Small intestine (tissue), 7 donors: ENCODE data around the gene LRRC32. TPM values are rescaled to one million over a fixed set of nuclear protein-coding genes. Genes with fewer than 3 reads are reported as not detected.

Source experiments
- DNase-seq, 2 donors: peaks; one replicate each; pipeline versions ENCODE4 v3.0.0 to v3.0.0-alpha.2; 2013
- FAIRE-seq: peaks from 2 replicates; lab custom pipeline; 2012; peaks lifted over from hg19 to GRCh38; lab: Jason Lieb, UNC
- H3K27ac ChIP-seq, 3 donors: one replicate each; pipeline ENCODE4 v1.5.1; 2013; ENCODE audit warnings: low read length in 2 of 3, mild to moderate bottlenecking in 2 of 3, control low read depth in 1 of 3, inconsistent platforms in 1 of 3, low read depth in 1 of 3, moderate library complexity in 1 of 3
- H3K27me3 ChIP-seq, 3 donors: one replicate each; pipeline ENCODE4 v1.6.1; 2013; ENCODE audit warnings: low read length in 3 of 3, inconsistent platforms in 1 of 3; ENCODE audit not compliant: control insufficient read depth in 3 of 3, insufficient read depth in 3 of 3
- H3K36me3 ChIP-seq, 3 donors: one replicate each; pipeline ENCODE4 v1.6.1; 2013; ENCODE audit warnings: low read length in 3 of 3, inconsistent platforms in 1 of 3, low read depth in 1 of 3, mild to moderate bottlenecking in 1 of 3, moderate library complexity in 1 of 3; ENCODE audit not compliant: control insufficient read depth in 3 of 3, insufficient read depth in 2 of 3
- H3K4me1 ChIP-seq, 3 donors: one replicate each; pipeline ENCODE4 v1.6.1; 2013; ENCODE audit warnings: low read length in 2 of 3, inconsistent platforms in 1 of 3, low read depth in 1 of 3, mild to moderate bottlenecking in 1 of 3, moderate library complexity in 1 of 3; ENCODE audit not compliant: control insufficient read depth in 3 of 3, insufficient read depth in 2 of 3
- H3K4me3 ChIP-seq, 3 donors: one replicate each; pipeline ENCODE4 v1.5.1; 2013; ENCODE audit warnings: low read length in 3 of 3, control low read depth in 1 of 3, inconsistent platforms in 1 of 3, low read depth in 1 of 3, mild to moderate bottlenecking in 1 of 3, moderate library complexity in 1 of 3
- H3K9me3 ChIP-seq, 2 donors: one replicate each; pipeline ENCODE4 v1.6.1; 2013; ENCODE audit warnings: low read depth in 1 of 2, low read length in 1 of 2; ENCODE audit not compliant: control insufficient read depth in 2 of 2, insufficient read depth in 1 of 2
- WGBS, 3 donors: extraction: QIAGEN DNeasy Blood & Tissue Kit; methylation state at CpG; one replicate each; pipeline ENCODE4 v1.1.7; 2013; 5-methylcytosine and 5-hydroxymethylcytosine counted together
- polyA plus RNA-seq, 4 donors: library from polyadenylated mRNA; stranded (reverse) in 3 of 4; unstranded in 1 of 4; fragments of 200-250 nt in 3 of 4; fragments of 120-200 nt in 1 of 4; gene quantifications; one replicate each; pipeline versions ENCODE4 v1.2.1 to v1.2.3, GENCODE V29; 2013
- donor health status: healthy with polysubstance abuse.
- donor health status: control.
- donor health status: control.
- donor health status: Bipolar disorder and iron deficiency.
- donor health status: healthy.

Gene LRRC32
- polyA plus RNA-seq, 4 donors: 2.2 to 44.7 (median 7.3) TPM

DNA sequence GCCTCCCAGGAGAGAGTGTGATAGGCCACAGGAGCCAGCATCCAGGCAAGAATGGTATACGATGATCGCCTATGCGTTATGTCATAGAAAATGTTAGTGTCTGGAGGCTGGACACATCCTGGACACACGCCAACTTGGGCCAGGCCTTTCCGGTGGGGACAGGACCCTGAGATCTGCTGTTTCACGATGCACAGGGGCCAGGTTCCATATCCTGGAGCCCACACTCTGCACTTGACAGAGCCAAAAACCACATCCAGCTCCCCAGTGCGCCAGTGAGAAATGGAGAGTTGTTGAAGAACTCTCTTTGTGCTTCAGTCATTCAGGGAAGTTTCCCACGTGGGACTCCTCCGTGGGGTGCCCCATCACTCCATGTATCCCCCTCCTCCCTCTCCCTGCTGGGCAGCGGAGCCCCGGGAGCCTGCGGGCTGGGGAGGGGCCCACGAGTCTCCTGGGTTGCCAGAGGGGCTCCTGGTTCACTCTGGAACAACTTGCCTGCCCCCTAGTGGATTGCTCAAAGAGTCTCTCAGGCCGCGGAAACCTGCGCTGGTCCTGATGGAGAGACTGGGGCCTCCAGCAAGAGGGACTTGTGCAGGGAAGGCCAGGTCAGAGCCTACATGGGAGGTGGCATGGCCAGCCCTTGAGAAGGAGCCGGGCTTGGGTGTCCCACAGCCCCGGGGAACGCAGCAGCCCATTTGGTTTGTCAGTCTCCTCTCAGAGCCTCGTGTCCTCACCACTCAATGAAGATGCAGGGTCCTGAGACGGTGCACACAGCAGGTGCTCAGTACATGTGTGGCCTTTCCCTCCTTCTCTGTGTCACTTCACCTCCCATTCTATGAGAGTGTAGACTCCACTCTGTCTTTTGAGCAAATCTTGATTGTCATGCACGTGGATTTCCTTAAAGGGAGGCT is 10.2 kb upstream of the LRRC32 start:
- Histone ChIP-seq H3K27ac (no peak overlapping the region), H3K36me3 (no peaks in the 10 kb centered on the region), H3K4me1 (peaks cover 0 to 2% (median 0%) of the 10 kb centered on the region in 3 donors), H3K4me3 (no peak overlapping the region), H3K27me3 (no peaks in the 10 kb centered on the region), H3K9me3 (peaks cover 0 to 7% of the 10 kb centered on the region in 2 donors)
- DNase-seq (peak; percentile 62 to 71), FAIRE-seq (no peak)
- WGBS, 3 donors: 33 to 34% (median 34%) methylated on average over 22 of the region's 22 CpGs

DNA sequence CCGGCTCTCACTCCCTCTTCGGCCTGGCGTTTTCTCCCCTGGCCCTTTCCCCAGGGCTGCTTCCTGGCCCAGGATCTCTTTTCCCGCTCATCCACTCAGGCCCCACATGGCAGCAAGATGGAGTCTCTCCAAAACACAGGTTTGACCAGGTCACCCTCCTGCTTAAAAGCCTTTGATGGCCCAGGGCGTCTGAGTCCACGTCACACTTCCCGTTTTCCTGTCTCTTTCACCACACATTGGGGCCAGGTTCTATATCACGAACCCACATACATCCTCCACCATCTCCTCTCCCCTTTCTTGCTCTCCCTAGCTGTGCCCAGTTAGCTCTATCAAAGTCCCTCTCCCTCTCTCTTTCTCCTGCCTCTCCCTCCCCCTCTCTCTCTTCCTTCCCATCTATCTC is 7.8 kb upstream of the LRRC32 start:
- Histone ChIP-seq H3K27ac (no peak overlapping the region), H3K4me1 (peaks cover 0 to 2% (median 0%) of the 10 kb centered on the region in 3 donors), H3K4me3 (no peak overlapping the region), H3K9me3 (no peaks in the 10 kb centered on the region), H3K27me3 (no peaks in the 10 kb centered on the region), H3K36me3 (no peaks in the 10 kb centered on the region)
- 77 to 92% (median 80%) methylated on average over 8 of the region's 8 CpGs for WGBS, 3 donors
- DNase-seq (no peak), FAIRE-seq (no peak)

DNA sequence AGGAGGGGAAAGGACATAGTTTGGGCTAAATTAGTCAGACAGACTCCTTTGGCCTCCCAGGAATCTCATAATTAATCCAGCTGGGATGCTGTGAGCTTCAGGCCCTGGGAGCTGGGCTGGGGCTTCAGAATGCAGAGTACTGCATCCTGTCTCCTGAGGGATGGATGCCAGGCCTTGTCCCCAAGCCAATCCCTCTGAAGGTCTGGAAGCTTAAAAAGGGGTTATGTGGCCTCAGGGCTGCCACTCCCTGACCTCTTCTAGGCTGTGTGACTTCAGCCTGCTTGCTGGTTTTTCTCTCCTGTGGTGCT is 6.9 kb upstream of the LRRC32 start:
- no peak for FAIRE-seq
- no peaks in the 10 kb centered on the region for H3K36me3 ChIP-seq
- no peaks in the 10 kb centered on the region for H3K9me3 ChIP-seq
- H3K4me3 ChIP-seq: no peak overlapping the region
- peak overlapping the region in 1 of 3 donors; percentile 8 for H3K27ac ChIP-seq
- no peak for DNase-seq
- no peaks in the 10 kb centered on the region for H3K27me3 ChIP-seq
- H3K4me1 ChIP-seq: peaks cover 0 to 4% (median 0%) of the 10 kb centered on the region in 3 donors

DNA sequence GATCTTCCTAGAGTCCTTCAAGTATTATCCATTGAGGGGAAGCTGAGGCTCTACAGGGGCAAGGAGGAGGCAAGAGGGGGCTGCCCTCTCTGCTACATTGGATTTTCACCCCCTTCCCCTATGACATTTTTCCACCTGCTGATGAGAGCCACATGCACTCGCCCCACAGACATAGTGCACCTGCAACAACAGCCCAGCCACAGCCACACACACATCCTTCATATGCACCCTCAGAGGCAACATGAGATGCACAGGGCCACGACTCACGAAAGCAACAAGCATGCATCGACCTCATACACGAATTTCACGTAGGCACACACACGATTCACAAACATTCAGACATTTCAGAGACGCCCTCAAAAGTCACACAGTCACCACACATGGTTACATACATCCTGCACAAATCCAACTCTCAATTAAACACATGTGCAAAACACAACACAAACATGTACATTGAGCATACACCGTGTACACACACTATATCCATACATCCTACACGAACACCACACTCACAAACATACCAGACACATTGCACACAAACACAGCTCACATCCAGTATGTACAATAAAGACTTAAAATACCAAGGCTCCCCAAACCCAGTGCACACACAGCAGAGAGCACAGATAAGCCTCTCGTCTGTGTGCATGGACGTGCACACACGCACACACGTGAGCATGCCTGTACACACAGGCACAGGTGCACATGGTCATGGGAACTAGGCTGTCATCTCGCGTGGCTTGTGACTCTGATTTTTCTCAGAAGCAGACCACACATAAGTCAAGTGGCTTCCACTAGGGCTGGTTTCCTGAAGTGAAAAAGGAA is 6.3 kb upstream of the LRRC32 start:
- Histone ChIP-seq H3K27me3 (no peaks in the 10 kb centered on the region), H3K4me1 (peaks cover 0 to 4% (median 0%) of the 10 kb centered on the region in 3 donors), H3K36me3 (no peaks in the 10 kb centered on the region), H3K9me3 (no peaks in the 10 kb centered on the region), H3K4me3 (no peak overlapping the region), H3K27ac (no peak overlapping the region)
- WGBS, 3 donors: 74 to 85% (median 78%) methylated on average over 16 of the region's 16 CpGs
- DNase-seq (no peak), FAIRE-seq (no peak)

DNA sequence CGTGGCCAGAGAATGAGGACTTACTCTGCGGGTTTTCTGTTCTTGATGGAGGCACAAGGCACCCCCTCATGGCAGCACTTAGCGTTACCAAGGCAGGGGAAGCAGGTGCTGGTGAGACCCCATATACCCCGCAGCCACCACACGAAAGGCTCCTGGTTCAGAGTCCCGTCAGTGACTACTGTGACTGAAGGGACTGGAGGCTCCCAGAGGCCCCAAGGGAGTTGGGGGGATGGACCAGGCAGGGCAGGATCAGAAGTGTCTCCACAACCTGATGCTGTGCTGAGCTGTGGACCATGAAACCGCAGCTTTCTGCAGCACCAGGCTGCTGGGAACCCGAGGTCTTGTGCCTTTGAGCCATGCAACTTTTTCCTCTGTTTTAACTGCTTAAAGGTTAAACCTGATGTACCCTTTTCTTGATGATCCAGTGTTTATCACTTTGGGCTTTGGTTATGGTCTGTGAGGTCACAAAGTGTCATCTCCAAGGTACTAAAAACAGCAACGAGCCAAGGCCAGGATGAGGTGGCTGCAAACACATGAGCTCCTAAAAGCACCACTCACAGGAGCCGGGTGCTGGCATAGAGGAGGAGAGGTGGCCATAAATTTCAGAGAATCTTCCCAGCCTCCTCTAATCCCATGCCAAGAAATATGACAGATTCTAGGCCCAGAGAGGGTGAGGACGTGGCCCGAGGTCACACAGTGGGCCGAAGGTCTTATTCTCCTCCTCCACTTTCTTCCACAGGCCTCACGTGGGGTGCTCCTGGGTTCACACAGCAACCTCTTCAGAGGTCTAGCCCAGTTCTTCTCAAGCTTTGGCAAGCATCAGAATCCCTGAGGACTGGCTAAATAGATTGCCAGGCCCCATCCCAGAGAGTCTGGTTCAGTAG is 4.2 kb upstream of the LRRC32 start:
- FAIRE-seq (no peak), DNase-seq (no peak)
- Histone ChIP-seq H3K4me3 (no peak overlapping the region), H3K9me3 (no peaks in the 10 kb centered on the region), H3K27ac (no peak overlapping the region), H3K27me3 (peaks cover 0 to 17% (median 0%) of the 10 kb centered on the region in 3 donors), H3K36me3 (no peaks in the 10 kb centered on the region), H3K4me1 (peaks cover 0 to 13% (median 5%) of the 10 kb centered on the region in 3 donors)
- WGBS, 3 donors: 83 to 92% (median 86%) methylated on average over 14 of the region's 14 CpGs

DNA sequence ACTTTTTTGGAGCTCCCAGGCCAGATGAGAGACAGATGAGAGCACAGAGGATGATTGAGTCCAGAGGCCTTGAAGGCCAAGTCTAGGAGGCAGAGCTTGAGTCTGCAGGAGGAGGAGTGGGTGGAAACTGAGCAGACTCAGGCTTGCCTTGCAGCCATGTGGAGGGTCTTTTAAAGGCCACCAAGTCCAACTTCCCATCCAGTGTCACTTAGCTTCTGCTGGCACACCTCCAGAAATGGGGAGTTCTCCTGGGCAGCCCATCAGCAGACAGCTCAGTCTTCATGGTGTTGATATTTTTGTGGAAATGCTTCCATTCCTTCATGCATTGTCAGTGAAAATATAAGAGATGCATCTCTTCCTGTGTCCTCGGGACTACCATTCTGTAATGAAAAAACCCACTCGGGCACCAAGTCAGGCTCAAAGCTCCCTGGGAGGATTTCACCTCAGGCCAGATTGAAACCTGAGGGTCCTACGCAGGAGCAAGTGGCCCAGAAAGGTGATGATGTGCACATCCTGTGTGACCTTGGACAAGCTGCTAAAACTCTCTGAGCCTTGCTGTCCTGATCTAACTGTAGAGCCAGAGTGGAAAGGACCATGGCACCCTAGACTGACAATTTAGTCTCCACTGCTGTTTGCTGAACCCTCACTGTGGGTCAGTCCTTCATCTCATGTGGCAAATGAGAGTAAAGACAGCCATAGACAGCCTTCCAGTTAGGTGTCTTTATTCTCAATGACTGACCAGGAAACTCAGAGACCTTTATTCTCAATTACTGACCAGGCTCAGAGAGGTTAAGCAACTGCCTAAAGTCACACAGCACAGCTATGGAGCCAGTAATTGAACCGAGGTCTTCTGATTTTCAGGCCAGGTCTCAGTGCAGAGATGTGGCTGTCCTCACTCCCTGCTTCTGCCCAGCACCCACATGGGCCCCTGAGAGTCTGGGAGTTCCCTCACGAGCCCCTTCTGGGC is 2.9 kb upstream of the LRRC32 start:
- FAIRE-seq: no peak
- Histone ChIP-seq H3K27ac (peak overlapping the region in 1 of 3 donors; percentile 26), H3K4me1 (peaks cover 0 to 14% (median 5%) of the 10 kb centered on the region in 3 donors), H3K4me3 (no peak overlapping the region), H3K27me3 (peaks cover 0 to 28% (median 0%) of the 10 kb centered on the region in 3 donors), H3K9me3 (no peaks in the 10 kb centered on the region), H3K36me3 (no peaks in the 10 kb centered on the region)
- DNase-seq: no peak
- 86 to 91% (median 87%) methylated on average over 5 of the region's 5 CpGs for WGBS, 3 donors

DNA sequence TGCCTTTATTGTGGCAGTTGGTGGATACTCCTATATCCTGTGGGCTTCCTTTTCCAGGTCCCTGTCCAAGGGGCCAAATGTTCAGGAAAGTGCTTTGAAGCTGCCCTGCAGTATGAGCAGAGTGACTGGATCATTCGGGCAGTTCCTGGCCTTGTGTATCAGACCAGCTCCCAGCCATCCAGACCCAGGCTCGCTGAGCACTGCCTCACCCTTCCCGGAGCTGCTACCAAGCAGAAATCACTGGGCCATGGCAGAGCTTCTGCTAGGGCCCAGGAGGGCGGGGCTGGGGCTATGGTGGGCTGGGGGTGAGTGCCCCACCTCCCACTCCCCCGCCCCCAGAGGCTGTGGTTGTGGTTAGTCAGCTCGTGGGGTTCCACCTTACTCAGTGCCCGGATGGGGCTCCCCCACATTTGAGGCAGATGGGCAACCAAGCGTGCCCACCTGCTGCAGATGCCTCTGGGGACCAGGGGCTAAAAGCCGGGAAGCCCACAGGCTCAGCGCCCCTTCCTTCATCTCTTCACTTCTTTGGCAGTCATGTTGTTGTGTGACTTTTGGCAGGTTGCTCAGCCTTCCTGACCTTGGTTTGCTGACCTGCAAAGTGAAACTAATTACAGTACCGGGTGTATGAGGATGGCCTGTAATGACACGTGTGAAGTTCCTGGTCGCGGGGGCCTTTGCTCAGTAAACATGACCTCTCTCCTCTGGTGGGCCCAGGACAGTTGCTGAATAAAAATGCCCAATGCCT is 2.1 kb upstream of the LRRC32 start:
- H3K27ac ChIP-seq: peak overlapping the region in 1 of 3 donors; percentile 17
- FAIRE-seq (no peak), DNase-seq (peak; percentile 33 to 68)
- peaks cover 0 to 31% (median 0%) of the 10 kb centered on the region in 3 donors for H3K27me3 ChIP-seq
- no peak overlapping the region for H3K4me3 ChIP-seq
- peaks cover 0 to 14% (median 5%) of the 10 kb centered on the region in 3 donors for H3K4me1 ChIP-seq
- H3K36me3 ChIP-seq: no peaks in the 10 kb centered on the region
- no peaks in the 10 kb centered on the region for H3K9me3 ChIP-seq
- 42 to 53% (median 47%) methylated on average over 14 of the region's 14 CpGs for WGBS, 3 donors
